Activated T-cell treated with anti-CD3 and anti-CD28 coated beads for 48 hours (primary cell): ENCODE measurements around the gene VIPAS39.
"Not testable (repeated sequence)": the region's sequence is repeated elsewhere in the genome, so short reads cannot be mapped to it uniquely, and the experiment has no call there.

Source experiments
- DNase-seq: peaks from one replicate; pipeline ENCODE4 v3.0.0-alpha.2; 2020; ENCODE audit warnings: low read depth

Gene VIPAS39

DNA sequence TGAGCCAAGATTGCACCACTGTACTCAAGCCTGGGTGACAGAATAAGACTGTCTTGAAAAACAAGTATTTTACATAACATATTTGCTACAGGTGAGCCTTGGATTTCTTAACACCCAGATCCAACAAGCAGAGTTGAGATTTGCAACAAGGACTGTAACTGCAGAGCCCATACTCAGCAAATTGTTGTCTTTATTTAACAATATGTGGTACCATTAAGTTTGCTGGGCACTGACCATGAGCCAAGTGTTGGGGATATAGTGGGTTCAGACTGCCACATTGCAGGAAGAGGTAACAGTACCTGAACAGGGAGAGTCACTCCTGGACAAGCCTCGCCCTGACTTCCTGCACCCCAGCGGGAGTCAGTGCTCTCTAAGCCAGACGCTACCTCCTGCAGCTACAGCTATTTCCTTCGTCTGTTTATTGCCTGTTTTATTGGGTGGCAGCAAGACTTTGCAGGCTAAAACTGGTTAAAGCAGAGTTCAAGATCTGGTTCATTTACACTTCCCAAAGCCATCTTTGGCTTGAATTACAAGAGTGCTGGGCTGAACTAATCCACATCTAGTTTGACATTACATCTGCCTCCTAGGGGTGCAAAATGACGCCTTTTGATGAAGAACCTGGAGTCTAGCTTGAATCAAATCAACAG lies 12.9 kb upstream of the VIPAS39 start:
- DNase-seq, result no peak

DNA sequence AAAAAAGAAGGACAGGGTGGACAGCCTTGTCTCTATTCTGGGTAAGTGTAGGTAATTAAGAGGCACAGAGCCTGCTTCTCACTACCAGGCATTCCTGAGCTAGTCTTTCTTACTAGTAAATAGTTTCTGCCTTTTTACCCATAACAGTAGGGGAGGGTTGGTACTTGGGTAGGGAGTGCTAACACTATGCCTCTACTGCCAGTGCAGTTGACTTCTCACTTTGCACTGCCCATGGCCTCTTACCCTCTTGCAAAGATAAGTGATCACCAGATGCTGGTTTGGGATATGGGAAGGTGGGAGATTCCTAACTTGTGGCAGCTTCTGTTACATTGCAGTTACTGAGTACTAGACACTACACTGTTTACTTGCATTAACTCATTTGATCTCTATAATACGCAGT lies 12.1 kb upstream of the VIPAS39 start:
- no peak for DNase-seq

DNA sequence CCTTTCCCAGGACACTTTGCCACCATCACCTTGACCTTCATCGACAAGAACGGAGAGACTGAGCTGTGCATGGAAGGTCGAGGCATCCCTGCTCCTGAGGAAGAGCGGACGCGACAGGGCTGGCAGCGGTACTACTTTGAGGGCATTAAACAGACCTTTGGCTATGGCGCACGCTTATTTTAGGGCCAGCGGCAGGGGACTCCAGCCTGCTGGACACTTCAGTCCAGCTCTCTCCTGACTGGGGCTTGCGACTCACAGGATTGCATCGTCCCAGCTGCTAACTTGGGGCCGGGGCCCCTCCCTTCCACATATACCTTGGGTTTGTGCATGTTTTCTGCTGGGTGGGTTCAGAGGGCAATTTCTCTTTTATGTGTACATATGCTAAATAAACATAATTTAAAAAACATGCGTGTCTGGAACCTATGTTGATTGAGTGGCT lies 11.7 kb upstream of the VIPAS39 start:
- no peak for DNase-seq

DNA sequence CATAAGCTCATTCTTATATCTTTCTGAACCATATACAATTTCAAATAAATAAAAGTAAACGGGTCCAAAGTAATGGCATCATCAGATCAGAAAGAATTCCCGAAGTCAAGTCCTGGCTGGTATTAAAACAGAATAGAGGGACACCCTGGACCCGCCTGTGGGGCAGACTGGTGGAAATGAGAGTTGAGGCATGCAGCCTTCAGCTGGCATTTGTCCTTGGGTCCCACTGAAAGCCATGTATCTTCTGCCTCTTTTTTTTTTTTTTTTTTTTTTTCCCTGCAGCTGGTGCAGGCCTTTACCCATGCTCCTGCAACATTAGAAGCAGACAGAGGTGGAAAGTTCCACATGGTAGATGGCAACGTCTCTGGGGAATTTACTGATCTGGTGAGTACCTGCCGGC lies 10.4 kb upstream of the VIPAS39 start:
- DNase-seq, result no peak

DNA sequence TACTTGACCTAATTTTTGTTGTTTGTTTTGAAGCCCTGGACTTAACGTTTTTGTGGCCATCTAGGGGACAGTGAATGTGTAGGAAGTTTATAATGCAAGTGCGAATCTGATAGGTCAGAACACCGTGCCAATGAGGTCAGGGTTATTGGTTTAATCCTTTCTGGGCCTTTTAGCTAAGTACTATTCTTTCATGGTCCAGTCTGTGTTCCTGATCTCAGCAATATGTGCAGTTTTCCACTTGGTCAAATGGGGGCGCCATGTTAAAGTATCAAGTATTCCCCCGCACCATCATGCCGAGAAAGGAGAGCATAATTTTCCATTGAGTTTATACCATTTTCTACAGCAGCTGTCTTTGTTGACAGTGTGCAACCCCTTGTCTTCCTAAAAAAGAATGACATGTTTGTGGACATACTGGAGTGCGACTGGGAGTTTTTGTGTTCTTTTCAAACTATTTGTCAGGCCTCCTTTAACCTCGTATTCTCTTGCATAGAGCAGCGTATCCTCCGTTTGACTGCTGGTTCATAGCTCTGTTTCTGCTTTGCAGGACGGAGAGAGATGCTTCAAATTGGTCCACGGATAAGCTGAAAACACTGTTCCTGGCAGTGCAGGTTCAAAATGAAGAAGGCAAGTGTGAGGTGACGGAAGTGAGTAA lies 1.8 kb upstream of the VIPAS39 start:
- DNase-seq, result peak; percentile 49

DNA sequence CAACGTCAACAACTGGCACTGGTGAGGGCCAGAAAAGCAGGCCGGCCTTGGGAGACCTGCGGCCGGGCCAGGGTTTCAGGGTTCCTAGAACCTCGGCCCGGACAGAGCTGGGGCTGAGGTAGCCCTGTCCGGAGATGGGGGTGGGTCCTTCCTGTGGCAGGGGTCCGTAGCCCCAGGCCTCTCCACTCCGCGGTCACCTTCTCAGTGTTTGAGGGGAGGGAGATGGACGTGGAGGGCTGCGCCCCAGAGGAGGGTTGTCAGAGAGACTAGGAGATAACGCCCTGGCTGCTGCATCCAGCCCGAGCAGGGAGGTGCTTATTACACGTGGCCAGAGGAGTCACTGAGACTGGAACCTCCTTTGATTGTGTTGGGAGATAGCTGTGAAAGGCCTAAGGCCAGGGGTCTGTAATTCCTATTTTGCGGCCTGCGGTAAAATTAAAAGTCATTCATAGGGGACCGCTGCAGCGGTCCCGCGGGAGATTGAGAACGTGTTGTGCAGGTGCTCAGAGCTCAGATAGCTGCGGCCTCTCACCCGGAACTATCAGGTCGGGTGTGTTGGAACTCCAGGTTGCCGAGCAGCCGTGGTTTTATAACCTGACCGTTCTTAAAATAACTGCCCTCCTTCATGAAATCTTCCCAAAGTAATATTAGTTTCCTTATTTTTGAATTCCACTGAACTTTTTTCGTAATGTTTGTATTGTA lies 999 bp upstream of the VIPAS39 start:
- DNase-seq, result peak; percentile 32

DNA sequence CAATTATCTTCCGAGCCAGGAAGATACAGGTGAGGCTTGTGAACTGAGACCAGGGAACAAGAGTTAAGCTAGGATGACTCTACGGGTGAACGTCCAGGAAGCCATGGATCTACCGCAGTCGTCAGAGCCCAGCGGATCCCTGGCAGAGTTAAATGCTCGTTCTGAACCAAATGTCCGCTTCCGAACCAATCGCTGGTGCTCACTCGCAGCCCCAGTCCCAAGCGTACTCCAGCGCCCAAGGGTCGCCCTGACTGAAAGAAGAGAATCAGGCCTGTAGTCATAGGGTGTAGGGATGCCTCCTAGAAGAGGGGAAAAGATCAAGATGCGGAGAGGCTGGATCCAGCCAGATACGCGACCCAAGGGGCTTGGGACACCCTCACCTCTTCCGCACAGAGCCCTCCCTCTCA lies 283 bp downstream of the VIPAS39 start:
- no peak for DNase-seq

DNA sequence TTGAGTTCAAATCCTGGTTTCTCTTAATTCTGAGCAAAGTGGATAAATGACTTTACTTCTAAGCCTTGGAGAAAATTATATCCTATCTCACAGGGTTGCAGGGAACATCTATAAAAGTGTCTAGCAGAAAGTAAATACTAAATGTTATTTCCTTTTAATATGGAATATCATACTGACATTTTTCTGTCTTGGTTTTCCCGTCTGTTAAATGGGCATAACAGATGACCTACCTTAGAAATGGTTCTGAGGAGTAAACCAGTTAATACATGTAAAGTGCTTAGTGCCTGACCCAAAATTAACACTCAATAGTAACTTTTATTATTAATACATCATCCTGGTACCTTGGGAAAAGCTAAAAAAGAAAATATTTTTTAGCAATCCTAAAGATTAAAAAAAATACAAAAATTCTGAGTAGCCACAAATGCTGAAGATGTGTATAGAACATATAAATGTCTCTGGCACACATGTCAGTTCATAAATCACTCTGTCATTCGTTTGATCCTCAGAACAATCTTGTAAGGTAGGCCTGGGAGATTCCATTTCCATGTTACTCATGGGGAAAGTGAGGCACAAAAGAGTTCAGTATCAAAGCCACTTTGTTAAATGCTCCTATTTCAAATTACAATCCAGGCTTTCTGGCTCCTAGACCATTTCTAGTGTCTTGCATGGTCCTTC lies 1.3 kb downstream of the VIPAS39 start:
- DNase-seq, result no peak

DNA sequence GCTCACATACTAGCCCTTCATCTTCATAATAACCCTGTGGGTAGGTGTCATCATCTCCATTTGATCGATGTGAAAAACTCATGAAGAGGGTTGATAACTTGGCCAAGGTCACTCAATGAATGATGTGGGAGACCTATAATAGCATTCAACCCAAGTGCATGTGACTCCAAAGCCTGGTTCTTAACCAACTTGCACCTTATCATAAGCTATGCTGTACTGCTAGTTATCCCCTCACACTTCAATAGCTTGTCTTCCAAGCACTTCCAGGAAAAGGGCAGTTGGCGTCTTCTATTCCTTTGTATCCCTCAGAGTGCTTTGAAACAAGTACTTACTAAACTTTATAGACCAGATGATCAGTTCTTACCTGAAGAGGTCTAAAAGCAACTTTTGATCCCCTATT lies 15.2 kb downstream of the VIPAS39 start:
- no peak for DNase-seq

DNA sequence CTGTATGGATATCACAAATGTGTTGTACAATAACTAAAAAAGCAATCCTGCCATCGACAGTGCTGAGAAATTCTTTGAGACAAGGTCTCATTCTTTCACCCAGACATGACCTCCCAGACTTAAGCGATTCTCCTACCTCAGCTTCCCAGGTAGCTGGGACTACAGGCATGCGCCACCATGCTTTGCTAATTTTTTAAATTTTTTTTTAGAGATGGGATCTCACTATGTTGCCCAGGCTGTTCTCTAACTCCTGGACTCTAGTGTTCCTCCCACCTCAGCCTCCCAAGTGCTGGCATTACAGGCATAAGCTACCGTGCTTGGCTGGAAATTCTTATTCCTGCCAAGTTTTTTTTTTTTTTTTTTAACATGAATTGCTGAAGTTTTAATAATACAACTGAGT lies 17.5 kb downstream of the VIPAS39 start:
- DNase-seq, result no peak

DNA sequence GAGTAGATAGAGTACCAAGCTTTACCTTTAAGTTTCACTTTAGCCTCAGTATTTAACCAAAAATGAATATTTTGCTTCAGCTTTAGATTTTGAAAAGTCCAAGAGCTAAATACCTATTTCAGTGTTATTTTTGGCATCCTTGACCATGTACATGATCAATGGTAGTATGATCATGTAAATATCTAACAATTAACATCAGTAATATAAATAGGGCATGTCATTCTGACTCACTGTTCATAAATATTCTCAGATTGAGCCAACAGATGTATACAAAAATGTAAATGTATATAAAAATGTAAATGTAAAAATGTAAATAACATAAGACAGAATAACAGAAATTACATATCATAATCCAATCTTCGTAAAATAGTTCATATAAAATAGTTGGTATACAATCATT lies 18.8 kb downstream of the VIPAS39 start:
- no peak for DNase-seq

DNA sequence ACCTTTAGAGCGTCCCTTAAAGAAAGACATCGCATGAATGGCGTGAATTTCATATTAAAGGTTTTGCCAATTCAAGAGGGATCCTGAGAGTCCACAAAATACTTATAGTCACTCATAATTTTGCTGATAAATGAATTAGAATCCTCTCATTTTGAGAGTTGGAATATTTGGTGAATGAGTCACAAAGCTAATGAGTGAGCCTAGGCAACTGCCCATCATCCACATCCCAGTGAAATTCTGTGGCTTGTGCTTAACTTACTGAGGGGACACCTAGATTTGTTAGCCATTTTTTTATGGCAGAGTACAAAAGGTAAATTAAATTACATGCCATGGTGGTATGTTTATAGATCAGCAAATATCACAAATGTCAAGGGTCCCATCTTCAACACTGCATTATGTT lies 21.4 kb downstream of the VIPAS39 start:
- no peak for DNase-seq

DNA sequence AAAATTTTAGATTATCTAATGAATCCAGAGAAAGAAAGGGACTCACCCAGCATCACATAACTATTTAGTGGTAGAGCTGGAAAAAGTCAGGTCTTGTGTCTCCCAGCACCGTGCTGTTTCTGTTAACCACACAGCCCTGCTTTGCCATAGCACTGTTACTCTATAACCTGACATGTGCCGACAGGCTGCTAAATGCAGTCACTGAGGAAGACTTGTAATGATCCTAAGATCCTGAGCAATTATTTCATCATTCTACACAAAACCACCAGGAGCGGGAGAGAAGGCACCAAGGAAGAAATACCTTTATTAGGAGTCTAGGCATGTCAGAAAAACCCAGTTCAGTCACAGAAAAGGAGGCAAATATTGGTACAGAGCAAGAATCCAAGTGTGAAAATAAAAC lies 31.0 kb downstream of the VIPAS39 start:
- DNase-seq, result no peak

DNA sequence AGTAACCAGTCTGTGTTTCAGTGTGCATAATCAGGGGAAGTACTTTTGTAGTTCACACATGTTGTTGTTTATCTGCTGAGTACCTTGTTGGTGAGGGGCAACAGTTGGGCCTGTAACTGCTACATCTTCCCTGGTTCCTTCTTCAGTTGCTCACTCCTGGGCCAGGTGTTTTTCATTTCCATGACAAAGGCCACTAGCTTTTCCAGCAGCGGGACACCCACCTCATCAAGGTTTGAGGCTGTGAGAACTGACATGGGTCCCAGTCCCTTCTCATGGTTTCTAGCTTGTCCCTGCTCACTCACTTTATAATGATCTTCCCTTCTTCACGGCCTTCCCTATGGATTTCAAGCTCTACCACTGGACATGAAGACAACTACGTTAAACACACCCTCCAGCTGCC lies 32.5 kb downstream of the VIPAS39 start:
- no peak for DNase-seq

DNA sequence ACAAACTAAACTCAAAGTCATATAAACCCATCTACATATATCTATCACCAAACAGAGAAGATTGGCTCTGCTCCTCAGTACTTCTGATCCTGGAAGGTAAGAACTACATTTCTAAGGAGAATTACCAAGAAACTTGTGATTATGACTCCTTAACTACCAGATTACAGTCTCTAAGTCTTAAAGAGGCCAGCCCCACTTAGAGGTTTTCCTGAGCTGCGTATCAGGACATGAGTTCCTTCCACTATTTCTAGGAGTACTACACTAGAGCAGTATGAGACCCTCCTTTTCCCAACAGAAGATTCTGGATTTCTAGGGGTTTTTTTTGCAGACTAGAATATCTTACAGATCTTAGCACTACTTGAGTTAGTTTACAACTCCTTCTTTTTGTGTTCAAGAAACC lies 34.0 kb downstream of the VIPAS39 start, which contains the start of gene NOXRED1:
NOXRED1 (minus strand) TSS at position 101 of the 400 bp plus-strand sequence. CDS start 634 bp downstream, outside the sequence.
- DNase-seq, result no peak

DNA sequence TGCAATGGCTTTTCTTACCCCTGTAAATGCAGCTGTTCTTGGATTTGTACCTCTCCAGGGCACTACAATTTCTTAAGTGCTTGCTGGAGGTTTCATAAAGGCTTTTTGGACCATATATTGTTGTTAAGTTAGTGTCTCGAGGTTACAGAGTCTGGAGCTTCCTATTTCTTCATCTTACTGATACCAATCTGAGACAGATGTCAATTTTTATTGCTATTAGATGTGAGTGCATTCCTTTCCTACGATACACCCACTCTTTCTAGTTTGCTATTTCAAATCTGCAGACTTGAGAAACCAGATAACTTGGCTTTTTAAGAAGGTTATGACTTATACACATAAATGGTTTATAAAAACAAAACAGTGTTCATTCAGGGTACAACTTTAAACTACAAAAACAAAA lies 36.2 kb downstream of the VIPAS39 start:
- no peak for DNase-seq

DNA sequence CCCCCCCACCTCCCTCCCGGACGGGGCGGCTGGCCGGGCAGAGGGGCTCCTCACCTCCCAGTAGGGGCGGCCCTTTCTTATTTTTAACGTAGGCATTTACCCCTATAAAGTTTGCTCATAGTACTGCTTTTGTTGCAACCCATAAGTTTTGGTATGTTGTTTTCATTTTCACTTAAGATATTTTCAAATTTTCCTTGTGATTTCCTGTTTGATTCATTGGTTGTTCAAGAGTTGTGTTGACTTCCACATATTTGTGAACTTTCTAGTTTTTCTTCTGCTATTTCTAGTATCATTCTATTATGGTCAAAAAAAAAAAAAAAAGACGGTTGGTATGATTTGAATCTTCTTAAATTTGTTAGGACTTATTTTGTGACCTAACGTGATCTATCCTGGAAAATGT lies 40.6 kb downstream of the VIPAS39 start:
- DNase-seq, result no peak

DNA sequence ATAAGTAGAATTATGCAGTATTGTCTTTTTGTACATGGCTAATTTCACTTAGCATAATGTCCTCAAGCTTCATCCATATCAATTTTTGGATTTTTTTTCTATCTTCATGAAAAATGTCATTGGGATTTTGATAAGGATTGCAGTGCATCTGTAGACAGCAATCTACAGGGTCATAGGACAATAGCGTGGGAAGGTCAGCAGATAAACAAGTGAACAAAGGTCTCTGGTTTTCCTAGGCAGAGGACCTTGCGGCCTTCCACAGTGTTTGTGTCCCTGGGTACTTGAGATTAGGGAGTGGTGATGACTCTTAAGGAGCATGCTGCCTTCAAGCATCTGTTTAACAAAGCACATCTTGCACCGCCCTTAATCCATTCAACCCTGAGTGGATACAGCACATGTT lies 41.3 kb downstream of the VIPAS39 start:
- DNase-seq, result not testable (repeated sequence)

DNA sequence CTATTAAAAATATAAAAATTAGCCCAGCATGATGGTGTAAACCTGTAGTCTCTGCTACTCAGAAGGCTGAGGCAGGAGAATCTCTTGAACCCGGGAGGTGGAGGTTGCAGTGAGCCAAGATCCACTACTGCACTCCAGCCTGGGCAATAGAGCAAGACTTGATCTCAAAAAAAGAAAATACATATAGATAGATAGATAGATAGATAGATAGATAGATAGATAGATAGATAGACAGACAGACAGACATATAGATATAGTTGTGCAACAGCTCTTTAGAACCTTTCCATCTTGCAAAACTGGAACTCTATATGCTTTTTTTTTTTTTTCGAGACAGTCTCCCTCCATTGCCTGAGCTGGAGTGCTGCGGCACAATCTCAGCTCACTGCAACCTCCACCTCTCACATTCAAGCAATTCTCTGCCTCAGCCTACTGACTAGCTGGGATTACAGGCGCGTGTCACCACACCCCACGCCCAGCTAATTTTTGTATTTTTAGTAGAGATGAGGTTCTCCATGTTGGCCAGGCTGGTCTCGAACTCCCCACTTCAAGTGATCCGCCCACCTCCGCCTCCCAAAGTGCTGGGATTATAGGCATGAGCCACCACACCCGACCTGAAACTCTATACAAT lies 41.9 kb downstream of the VIPAS39 start:
- not testable (repeated sequence) for DNase-seq

DNA sequence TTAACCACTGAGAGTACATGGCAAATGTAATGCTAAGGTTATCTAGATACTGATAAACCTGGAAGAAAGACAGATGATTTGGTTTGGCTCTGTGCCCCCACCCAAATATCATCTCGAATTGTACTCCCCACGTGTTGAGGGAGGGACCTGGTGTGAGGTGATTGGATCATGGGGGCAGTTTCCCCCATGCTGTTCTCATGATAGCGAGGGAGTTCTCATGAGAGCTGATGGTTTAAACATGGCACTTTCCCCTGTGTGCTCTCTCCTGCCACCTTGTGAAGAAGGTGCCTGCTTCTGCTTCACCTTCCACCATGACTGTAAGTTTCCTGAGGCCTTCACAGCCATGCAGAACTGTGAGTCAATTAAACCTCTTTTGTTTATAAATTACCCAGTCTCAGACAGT lies 48.3 kb downstream of the VIPAS39 start:
- no peak for DNase-seq

DNA sequence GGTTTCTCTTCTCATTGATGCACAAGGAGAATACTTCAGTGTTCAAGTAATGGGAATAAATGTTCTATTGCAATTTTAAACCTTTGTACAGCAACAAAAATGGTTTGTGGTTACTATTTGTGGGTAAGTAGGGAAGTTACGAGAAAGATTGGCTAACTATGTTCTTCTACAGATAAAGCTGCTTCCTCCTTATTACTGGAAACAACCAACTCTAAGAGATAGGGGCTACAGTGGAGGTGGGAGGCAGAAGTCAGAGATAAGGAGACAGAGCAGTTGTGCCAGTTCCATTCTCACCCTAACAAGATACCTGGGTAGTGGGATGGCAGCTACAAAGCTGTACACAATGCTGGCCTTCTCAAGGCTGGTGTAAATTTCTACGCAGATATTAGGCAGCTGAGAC lies 50.2 kb downstream of the VIPAS39 start:
- no peak for DNase-seq

DNA sequence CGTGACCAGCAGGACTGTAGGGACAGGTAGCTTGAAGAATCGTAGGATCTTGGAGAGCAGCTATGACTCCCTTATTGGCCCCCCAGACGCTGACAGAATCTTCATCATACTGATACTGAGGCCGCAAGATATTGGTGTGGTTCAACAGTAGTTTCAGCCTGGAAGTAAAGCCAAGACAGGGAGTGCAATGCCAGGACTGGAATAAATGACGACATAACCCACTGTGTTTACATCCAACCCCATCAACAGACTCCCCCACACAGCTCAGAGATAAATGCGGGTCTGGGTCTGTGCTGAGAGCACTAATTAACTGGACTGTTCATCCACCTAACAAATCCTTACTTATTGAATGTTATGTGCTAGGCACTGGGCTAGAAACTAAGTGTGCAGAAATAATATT lies 50.7 kb downstream of the VIPAS39 start:
- no peak for DNase-seq
